C1 segment of cervical spinal cord (tissue), 14 donors: ENCODE measurements around the gene ZMYM1.
"Not testable (repeated sequence)": the region's sequence is repeated elsewhere in the genome, so short reads cannot be mapped to it uniquely, and the experiment has no call there.

ENCODE experiments used
- DNase-seq, 14 donors: peaks; one replicate each; lab custom pipeline; 2025; lab: John Stamatoyannopoulos, UW

The ZMYM1 gene

GRCh38 chr1:35076426-35076825 is 2.8 kb upstream of the ZMYM1 start:
- DNase-seq = not testable (repeated sequence)

- no peak for DNase-seq
Measured at GRCh38 chr1:35080171-35080854, 1.1 kb downstream of the ZMYM1 start.

GRCh38 chr1:35085421-35085820 is 6.2 kb downstream of the ZMYM1 start:
- no peak for DNase-seq

- DNase-seq = no peak
Measured at GRCh38 chr1:35097224-35097623, 18.0 kb downstream of the ZMYM1 start.

GRCh38 chr1:35111106-35111505 is 31.9 kb downstream of the ZMYM1 start:
- DNase-seq = no peak

GRCh38 chr1:35112668-35113067 is 33.5 kb downstream of the ZMYM1 start:
- DNase-seq = no peak

GRCh38 chr1:35115459-35116383 is 36.5 kb downstream of the ZMYM1 start:
- no peak for DNase-seq

- no peak for DNase-seq
Measured at GRCh38 chr1:35120458-35121133, 41.4 kb downstream of the ZMYM1 start.

- no peak for DNase-seq
Measured at GRCh38 chr1:35122311-35122710, 43.1 kb downstream of the ZMYM1 start.

GRCh38 chr1:35126546-35126945 is 47.4 kb downstream of the ZMYM1 start:
- no peak for DNase-seq

- no peak for DNase-seq
Measured at GRCh38 chr1:35129080-35129479, 49.9 kb downstream of the ZMYM1 start.

- no peak for DNase-seq
Measured at GRCh38 chr1:35136780-35137179, 57.6 kb downstream of the ZMYM1 start.

GRCh38 chr1:35137590-35137989 is 58.4 kb downstream of the ZMYM1 start:
- DNase-seq = not testable (repeated sequence)

GRCh38 chr1:35142294-35142693 is 63.1 kb downstream of the ZMYM1 start:
- not testable (repeated sequence) for DNase-seq

- DNase-seq = not testable (repeated sequence)
Measured at GRCh38 chr1:35142728-35143127, 63.5 kb downstream of the ZMYM1 start.

GRCh38 chr1:35143737-35144508 is 64.7 kb downstream of the ZMYM1 start:
- DNase-seq = no peak

- DNase-seq = not testable (repeated sequence)
Measured at GRCh38 chr1:35145892-35146549, 66.8 kb downstream of the ZMYM1 start.

- no peak for DNase-seq
Measured at GRCh38 chr1:35151220-35151619, 72.0 kb downstream of the ZMYM1 start.

- no peak for DNase-seq
Measured at GRCh38 chr1:35164893-35165292, 85.7 kb downstream of the ZMYM1 start.
